ENCODE measurements around the gene PPM1L. TPM values are rescaled to one million over a fixed set of nuclear protein-coding genes. Genes with fewer than 3 reads are reported as not detected.

The PPM1L gene
- total and polyA plus RNA-seq, 9 donors = 2.2 to 12.1 (median 10.2) TPM

DNA sequence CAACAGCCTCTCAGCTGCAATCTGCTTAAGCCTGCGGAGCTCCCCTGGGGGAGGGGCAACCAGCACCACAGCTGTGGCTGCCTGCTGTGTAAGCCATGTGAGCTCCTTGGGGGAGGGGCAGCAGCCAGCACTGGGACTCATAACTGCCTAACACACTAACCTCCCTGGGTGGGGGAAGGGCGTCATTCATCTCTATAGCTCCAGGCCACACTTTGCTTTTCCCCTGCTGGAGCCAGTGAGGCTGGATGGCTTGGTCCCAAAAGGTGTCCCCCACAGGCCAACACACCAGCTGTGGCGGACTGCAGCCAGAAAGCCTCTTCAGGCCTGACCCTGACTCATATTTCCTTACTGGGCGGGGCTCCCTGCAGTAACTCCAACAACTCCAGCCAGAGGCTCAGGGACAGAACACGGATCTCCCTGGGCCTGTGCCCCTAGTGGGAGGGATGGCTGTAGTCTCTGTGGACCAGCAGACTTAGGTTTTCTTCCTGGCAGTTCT lies 129.8 kb downstream of the PPM1L start:
- H3K9me3 ChIP-seq = no peaks in the 10 kb centered on the region
- H3K4me3 ChIP-seq = no peak overlapping the region
- TF ChIP-seq POLR2A (IDR thresholded peaks at IDR 0.05) (no peak), EP300 (IDR thresholded peaks at IDR 0.05) (no peak)
- TF ChIP-seq, protein P1, sequence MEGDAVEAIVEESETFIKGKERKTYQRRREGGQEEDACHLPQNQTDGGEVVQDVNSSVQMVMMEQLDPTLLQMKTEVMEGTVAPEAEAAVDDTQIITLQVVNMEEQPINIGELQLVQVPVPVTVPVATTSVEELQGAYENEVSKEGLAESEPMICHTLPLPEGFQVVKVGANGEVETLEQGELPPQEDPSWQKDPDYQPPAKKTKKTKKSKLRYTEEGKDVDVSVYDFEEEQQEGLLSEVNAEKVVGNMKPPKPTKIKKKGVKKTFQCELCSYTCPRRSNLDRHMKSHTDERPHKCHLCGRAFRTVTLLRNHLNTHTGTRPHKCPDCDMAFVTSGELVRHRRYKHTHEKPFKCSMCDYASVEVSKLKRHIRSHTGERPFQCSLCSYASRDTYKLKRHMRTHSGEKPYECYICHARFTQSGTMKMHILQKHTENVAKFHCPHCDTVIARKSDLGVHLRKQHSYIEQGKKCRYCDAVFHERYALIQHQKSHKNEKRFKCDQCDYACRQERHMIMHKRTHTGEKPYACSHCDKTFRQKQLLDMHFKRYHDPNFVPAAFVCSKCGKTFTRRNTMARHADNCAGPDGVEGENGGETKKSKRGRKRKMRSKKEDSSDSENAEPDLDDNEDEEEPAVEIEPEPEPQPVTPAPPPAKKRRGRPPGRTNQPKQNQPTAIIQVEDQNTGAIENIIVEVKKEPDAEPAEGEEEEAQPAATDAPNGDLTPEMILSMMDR (IDR thresholded peaks at IDR 0.05) = no peak
- WGBS, 3 donors = 10 to 25% (median 12%) methylated on average over 5 of the region's 5 CpGs
- intact Hi-C loops (cut with DNase I) = no loop called here
- no peaks in the 10 kb centered on the region for H3K36me3 ChIP-seq
- no peaks in the 10 kb centered on the region for H3K27me3 ChIP-seq
- no peak overlapping the region for H3K27ac ChIP-seq
- no peaks in the 10 kb centered on the region for H3K4me1 ChIP-seq (ENCODE audit: insufficient read depth)
- peak in 4 of 5 donors; percentile 53 to 69 (median 64) for DNase-seq

DNA sequence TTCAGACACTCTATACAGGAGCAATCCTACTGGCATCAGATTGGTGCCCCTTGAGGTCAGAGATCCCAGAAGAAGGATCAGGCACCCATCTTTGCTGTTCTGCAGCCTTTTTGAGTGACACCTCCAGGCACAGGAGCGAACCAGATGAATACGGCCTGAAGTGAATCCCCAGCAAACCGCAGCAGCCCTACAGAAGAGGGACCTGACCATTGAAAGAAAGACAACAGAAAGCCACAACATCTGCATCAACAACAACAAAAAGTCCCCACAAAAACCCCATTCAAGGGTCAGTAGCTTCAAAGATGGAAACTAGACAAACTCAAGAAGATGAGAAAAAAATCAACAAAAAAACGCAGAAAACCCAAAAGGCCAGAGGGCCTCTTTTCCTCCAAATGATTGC lies 130.4 kb downstream of the PPM1L start:
- WGBS, 3 donors = 71 to 95% (median 78%) methylated on average over 4 of the region's 4 CpGs
- Histone ChIP-seq H3K36me3 (no peaks in the 10 kb centered on the region), H3K27me3 (no peaks in the 10 kb centered on the region), H3K4me1 (ENCODE audit: insufficient read depth) (no peaks in the 10 kb centered on the region), H3K27ac (no peak overlapping the region), H3K9me3 (no peaks in the 10 kb centered on the region), H3K4me3 (no peak overlapping the region)
- DNase-seq = no peak
- no peak for TF ChIP-seq POLR2A (IDR thresholded peaks at IDR 0.05)
- TF ChIP-seq, protein P1 (IDR thresholded peaks at IDR 0.05) = no peak
- TF ChIP-seq EP300 (IDR thresholded peaks at IDR 0.05) = no peak
- intact Hi-C loops (cut with DNase I) = no loop called here

DNA sequence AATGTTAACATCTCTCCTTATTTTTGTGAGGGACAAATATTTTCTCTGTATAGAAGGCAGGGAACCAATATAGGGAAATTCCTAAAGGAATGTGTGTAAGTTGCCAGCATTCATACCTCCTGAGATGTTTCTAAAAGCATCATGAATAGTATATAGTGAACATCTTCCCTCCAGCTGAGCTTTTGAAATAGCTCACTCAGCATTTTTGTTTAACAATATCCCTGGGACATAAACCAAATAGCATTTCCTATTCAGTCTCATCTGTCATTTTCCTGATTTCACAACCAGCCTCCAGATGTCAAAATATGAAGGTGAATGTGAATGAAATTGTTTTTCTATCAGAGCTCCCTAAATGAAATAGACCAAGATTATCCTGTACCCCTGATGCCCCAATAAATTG lies 137.2 kb downstream of the PPM1L start:
- H3K27me3 ChIP-seq = no peaks in the 10 kb centered on the region
- H3K36me3 ChIP-seq = no peaks in the 10 kb centered on the region
- DNase-seq = no peak
- intact Hi-C loops (cut with DNase I) = no loop called here
- TF ChIP-seq, protein P1 (IDR thresholded peaks at IDR 0.05) = no peak
- H3K27ac ChIP-seq = no peak overlapping the region
- no peaks in the 10 kb centered on the region for H3K4me1 ChIP-seq (ENCODE audit: insufficient read depth)
- H3K4me3 ChIP-seq = no peak overlapping the region
- no peaks in the 10 kb centered on the region for H3K9me3 ChIP-seq

DNA sequence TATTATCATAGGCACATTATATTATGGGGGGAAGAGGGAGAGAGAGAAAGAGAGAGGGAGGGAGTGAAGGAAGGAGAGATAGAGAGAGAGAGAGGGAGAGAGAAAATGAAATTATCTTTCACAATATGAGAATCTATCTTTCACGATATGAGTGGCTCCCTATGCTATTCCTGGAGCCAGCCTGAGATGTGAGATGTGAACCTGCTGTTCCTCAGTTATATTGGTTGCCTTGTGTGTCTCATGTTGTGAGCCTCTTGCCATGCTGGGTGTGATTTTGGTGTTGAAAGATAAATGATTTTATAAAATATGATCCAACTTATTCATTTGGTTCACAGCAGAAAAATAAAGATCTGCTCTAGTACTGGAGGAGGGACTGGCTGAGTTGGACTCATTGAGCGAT lies 148.7 kb downstream of the PPM1L start:
- no peaks in the 10 kb centered on the region for H3K36me3 ChIP-seq
- intact Hi-C loops (cut with DNase I) = no loop called here
- H3K4me1 ChIP-seq (ENCODE audit: insufficient read depth) = no peaks in the 10 kb centered on the region
- H3K4me3 ChIP-seq = no peak overlapping the region
- H3K27me3 ChIP-seq = no peaks in the 10 kb centered on the region
- DNase-seq = no peak
- TF ChIP-seq, protein P1 (IDR thresholded peaks at IDR 0.05) = no peak
- no peak for TF ChIP-seq EP300 (IDR thresholded peaks at IDR 0.05)
- TF ChIP-seq POLR2A (IDR thresholded peaks at IDR 0.05) = no peak
- 76 to 84% (median 83%) methylated on average over 2 of the region's 2 CpGs for WGBS, 3 donors
- no peaks in the 10 kb centered on the region for H3K9me3 ChIP-seq
- no peak overlapping the region for H3K27ac ChIP-seq

DNA sequence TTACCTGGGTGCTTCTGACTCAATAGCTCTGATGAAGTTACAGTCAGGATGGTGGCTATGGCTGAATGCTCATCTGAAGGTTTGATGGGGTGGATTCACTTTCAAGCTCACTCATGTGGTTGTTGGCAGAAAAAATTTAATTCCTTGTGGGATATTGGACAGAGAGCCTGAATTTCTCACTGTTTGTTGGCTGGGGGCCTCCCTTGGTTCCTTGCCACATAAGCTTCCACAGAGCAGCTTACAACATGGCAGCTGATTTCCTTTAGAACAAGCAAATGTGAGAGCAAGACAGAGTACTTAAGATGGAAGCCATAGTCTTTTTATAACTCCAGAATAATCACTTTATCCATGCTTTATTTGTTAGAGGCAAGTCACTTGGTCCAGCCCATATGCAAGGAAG lies 150.6 kb downstream of the PPM1L start:
- no peak for DNase-seq

More for the DNA sequence above, 150.6 kb downstream of the PPM1L start:
- Histone ChIP-seq H3K9me3 (no peaks in the 10 kb centered on the region), H3K4me1 (ENCODE audit: insufficient read depth) (no peaks in the 10 kb centered on the region), H3K4me3 (no peak overlapping the region), H3K27ac (no peak overlapping the region), H3K27me3 (no peaks in the 10 kb centered on the region), H3K36me3 (no peaks in the 10 kb centered on the region)
- no peak for TF ChIP-seq POLR2A (IDR thresholded peaks at IDR 0.05)
- TF ChIP-seq, protein P1 (IDR thresholded peaks at IDR 0.05) = no peak
- no peak for TF ChIP-seq EP300 (IDR thresholded peaks at IDR 0.05)
- intact Hi-C loops (cut with DNase I) = no loop called here

Measured in ovary (tissue), 9 donors.